Measurements from ENCODE around the gene WASF1. TPM values are rescaled to one million over a fixed set of nuclear protein-coding genes. Genes with fewer than 3 reads are reported as not detected.

The WASF1 gene
- total RNA-seq, 4 donors from 2014 or later = 2.0 to 13.0 (median 7.7) TPM

DNA sequence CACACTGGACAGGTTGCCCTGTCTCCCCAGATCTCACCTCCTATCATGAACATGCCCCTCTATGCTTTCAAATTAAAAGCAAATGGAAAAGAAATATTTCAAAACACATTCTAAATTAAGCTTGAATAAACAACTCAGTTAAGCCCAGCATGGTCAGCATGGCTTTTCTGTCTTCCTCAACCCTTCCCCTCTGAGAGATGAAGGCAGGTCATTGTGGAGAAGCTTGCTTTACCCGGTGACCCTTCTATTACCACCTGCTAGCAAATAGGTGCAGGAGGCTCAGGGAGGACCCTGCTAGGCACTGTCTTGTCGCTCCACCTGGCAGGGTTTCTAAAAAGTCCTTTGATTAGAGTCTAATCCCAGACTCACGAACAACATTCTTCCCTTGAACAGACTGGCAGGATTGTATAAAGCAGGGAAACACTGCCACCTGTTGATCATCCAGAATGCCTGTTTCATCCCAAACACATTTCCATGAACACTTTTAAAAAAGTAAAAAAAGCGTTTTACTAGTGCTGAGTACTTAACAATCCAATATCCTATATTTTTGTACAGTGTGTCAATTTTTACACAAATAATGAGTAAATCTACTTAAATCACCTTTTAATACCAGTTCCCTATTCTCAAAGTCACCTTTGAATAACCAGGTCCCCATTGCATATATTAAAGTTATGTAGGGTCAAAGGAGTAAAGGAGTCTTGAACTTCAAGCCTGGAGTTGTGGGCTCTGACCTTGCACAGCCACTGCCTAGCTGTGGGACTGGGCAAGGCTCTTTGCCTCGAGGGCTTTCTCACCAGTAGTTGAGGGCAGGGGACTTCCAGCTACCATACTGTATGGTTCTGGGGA, 125.9 kb downstream of the WASF1 start:
- TF ChIP-seq, protein P1, sequence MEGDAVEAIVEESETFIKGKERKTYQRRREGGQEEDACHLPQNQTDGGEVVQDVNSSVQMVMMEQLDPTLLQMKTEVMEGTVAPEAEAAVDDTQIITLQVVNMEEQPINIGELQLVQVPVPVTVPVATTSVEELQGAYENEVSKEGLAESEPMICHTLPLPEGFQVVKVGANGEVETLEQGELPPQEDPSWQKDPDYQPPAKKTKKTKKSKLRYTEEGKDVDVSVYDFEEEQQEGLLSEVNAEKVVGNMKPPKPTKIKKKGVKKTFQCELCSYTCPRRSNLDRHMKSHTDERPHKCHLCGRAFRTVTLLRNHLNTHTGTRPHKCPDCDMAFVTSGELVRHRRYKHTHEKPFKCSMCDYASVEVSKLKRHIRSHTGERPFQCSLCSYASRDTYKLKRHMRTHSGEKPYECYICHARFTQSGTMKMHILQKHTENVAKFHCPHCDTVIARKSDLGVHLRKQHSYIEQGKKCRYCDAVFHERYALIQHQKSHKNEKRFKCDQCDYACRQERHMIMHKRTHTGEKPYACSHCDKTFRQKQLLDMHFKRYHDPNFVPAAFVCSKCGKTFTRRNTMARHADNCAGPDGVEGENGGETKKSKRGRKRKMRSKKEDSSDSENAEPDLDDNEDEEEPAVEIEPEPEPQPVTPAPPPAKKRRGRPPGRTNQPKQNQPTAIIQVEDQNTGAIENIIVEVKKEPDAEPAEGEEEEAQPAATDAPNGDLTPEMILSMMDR (IDR thresholded peaks at IDR 0.05) = peak; percentile 20 to 73 (median 67)
- TF ChIP-seq POLR2A (IDR thresholded peaks at IDR 0.05) = no peak
- H3K36me3 ChIP-seq = no peaks in the 10 kb centered on the region
- H3K27me3 ChIP-seq = no peaks in the 10 kb centered on the region
- no peak overlapping the region for H3K4me3 ChIP-seq (replicated peaks in 1 of 3)
- no peaks in the 10 kb centered on the region for H3K4me1 ChIP-seq
- no peaks in the 10 kb centered on the region for H3K9me3 ChIP-seq
- DNase-seq = peak; percentile 10 to 34
- 3 to 13% methylated on average over 5 of the region's 5 CpGs for WGBS, 2 donors
- H3K27ac ChIP-seq = no peak overlapping the region
- intact Hi-C loops (cut with DNase I) = loop anchor here (5.0 kb wide), 1 partner anchor 351 kb away; no protein-coding TSS in a partner anchor

DNA sequence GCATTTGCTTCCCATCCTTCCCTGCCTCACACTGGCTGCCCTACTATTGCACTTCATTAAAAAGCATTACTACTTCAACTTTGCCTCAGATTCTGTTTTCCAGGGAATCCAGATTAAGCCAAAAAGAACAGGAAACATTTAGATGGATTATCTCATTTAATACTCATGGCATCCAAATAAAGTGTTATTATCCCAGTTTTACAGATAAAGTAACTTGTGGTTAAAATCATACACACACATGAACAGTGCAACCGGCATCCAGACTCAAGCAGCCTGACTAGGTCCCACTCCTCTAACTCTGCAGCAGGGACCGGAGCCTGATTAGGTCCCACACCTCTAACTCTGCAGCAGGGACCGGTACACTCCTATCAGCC, 129.0 kb downstream of the WASF1 start:
- no peak for DNase-seq
- no peaks in the 10 kb centered on the region for H3K27me3 ChIP-seq
- no peak overlapping the region for H3K27ac ChIP-seq
- no peaks in the 10 kb centered on the region for H3K9me3 ChIP-seq
- 70 to 89% methylated on average over 3 of the region's 3 CpGs for WGBS, 2 donors
- no peak for TF ChIP-seq POLR2A (IDR thresholded peaks at IDR 0.05)
- TF ChIP-seq, protein P1 (IDR thresholded peaks at IDR 0.05) = no peak
- H3K36me3 ChIP-seq = no peaks in the 10 kb centered on the region
- intact Hi-C loops (cut with DNase I) = loop anchor here (5.0 kb wide), 1 partner anchor 348 kb away; no protein-coding TSS in a partner anchor
- no peak overlapping the region for H3K4me3 ChIP-seq (replicated peaks in 1 of 3)
- no peaks in the 10 kb centered on the region for H3K4me1 ChIP-seq

Other genes with a start within 250 kb of the WASF1 start
- not detected for gene GPR6, start 201.4 kb downstream of the WASF1 start, total RNA-seq
- gene CDC40, start 757 bp upstream of the WASF1 start, total RNA-seq = 10 to 100 TPM; 27.4 to 32.0 (median 28.8) TPM
- gene METTL24, start 178.7 kb upstream of the WASF1 start, total RNA-seq = 10 to 100 TPM in 1 of 4 donors, 1 to 10 TPM in 3; 2.6 to 12.6 (median 4.0) TPM
- 1 to 10 TPM; 2.5 to 5.0 (median 2.6) TPM for gene DDO, start 235.9 kb upstream of the WASF1 start, total RNA-seq

All from thyroid gland (tissue), 4 donors.